ENCODE results near the gene CCT4. TPM values are rescaled to one million over a fixed set of nuclear protein-coding genes. Genes with fewer than 3 reads are reported as not detected.
A peak's percentile ranks its signal among the peaks of the same experiment; 100 is the strongest.

CCT4 gene
- total RNA-seq, 1 experiment from 2014 or later: 345 TPM

- TF ChIP-seq SMAD3 (CRISPR knock-in tag; IDR thresholded peaks at IDR 0.05; ENCODE audit: borderline replicate concordance) (no peak), NR3C1 (CRISPR knock-in tag; conservative IDR thresholded peaks at IDR 0.05; ENCODE audit: low read depth) (no peak), NFYB (CRISPR knock-in tag; conservative IDR thresholded peaks at IDR 0.05; ENCODE audit: low read depth) (peak; percentile 77), USF1 (CRISPR knock-in tag; IDR thresholded peaks at IDR 0.05) (0 out of 2 replicates have a peak, but pooled peaks have one; percentile 48), MAX (CRISPR knock-in tag; IDR thresholded peaks at IDR 0.05) (peak; percentile 89), HMGA2 (CRISPR knock-in tag; IDR thresholded peaks at IDR 0.05) (no peak), ATF2 (CRISPR knock-in tag; IDR thresholded peaks at IDR 0.05; ENCODE audit: borderline replicate concordance, low read depth) (no peak), ZNF121 (CRISPR knock-in tag; IDR thresholded peaks at IDR 0.05) (no peak), PRDM15 (CRISPR knock-in tag; IDR thresholded peaks at IDR 0.05) (no peak), SP1 (CRISPR knock-in tag; conservative IDR thresholded peaks at IDR 0.05) (no peak; the same call in 1 of the 2 replicates), CTCF (IDR thresholded peaks at IDR 0.05) (no peak), CREM (CRISPR knock-in tag; IDR thresholded peaks at IDR 0.05) (no peak), TEAD4 (CRISPR knock-in tag; IDR thresholded peaks at IDR 0.05) (no peak), NFATC4 (CRISPR knock-in tag; IDR thresholded peaks at IDR 0.05) (no peak), AFF4 (CRISPR knock-in tag; IDR thresholded peaks at IDR 0.05; ENCODE audit: borderline replicate concordance) (no peak), IRF1 (CRISPR knock-in tag; IDR thresholded peaks at IDR 0.05) (no peak), GTF2I (CRISPR knock-in tag; conservative IDR thresholded peaks at IDR 0.05) (no peak), ZSCAN18 (CRISPR knock-in tag; IDR thresholded peaks at IDR 0.05) (no peak), GABPB1 (CRISPR knock-in tag; IDR thresholded peaks at IDR 0.05) (no peak), CREB1 (CRISPR knock-in tag; IDR thresholded peaks at IDR 0.05) (no peak), ZNF425 (CRISPR knock-in tag; conservative IDR thresholded peaks at IDR 0.05) (no peak)
Measured at GRCh38 chr2:61854564-61855317, 33.7 kb downstream of the CCT4 start (continued).

All from WTC11 (cell line).